HG03108 (cell line): ENCODE measurements around the gene RPS2.
"Not testable (repeated sequence)": the region's sequence is repeated elsewhere in the genome, so short reads cannot be mapped to it uniquely, and the experiment has no call there.

Experiments used
- ATAC-seq: cut with Tn5 transposase; IDR thresholded peaks from one replicate; pipeline ENCODE4 v1.9.1; 2021; ENCODE audit warnings: moderate library complexity; ENCODE audit not compliant: unreplicated experiment

RPS2 gene

DNA sequence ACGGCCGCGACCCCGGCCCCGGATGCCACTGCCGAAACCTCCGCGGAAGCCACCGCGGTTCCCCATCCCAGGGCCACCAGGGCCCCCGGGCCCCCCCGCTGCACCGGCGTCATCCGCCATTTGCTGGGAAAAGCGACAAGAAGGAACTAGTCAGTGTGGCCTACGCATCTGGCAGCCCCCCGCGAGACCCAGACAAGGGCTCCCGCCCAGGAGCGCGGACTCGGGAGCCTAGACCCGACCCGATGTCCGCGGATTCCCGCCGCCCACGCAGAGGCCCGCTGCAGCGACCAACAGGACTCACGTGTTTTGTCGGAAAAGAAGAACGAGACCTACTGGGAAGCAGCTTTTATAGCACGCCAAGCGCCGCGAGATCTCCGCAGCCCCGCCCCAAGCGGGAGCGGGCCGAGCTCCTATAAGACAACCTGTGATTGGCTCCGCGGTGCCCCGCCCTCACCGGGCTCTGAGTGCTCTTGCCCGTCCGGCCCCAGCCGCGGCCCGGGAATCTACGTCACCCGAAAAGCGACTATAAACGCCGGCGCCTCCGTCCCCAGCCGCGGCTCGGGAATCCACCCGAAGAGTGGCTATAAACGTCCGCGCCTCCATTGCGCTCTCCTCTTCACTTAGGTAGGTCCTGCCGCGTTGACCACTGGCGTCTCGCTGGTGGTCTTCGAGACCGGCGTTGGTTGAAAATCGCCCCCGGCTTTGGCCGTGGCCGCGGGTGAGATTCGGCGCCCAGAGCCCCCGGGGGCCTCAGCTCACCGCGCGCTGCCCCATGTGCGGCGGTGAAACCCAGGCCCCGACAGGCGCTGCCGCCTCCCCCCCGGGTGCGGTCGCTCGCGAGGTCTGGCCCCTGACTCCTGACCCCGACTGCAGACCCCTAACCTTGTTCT is at the start of gene RPS2:
Gene RPS2, minus strand, starts transcription at position 321 of the 890 bp plus-strand sequence. Its CDS starts 201 bp downstream, at position 120.
- peak; percentile 85 for ATAC-seq

DNA sequence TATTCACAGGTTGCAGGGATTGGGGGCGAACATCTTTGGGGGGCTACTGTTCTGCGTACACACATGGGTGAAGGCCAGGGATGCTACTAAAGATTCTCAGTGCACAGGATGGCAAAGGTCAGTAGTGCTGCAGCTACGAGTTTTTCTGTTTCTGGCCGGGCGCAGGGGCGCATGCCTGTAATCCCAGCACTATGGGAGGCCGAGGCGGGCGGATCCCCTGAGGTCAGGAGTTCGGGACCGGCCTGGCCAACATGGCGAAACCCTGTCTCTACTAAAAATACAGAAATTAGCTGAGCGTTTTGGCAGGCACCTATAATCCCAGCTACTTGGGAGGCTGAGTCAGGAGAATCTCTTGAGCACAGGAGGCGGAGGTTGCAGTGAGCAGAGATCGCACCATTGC is 48.9 kb upstream of the RPS2 start:
- no peak for ATAC-seq

DNA sequence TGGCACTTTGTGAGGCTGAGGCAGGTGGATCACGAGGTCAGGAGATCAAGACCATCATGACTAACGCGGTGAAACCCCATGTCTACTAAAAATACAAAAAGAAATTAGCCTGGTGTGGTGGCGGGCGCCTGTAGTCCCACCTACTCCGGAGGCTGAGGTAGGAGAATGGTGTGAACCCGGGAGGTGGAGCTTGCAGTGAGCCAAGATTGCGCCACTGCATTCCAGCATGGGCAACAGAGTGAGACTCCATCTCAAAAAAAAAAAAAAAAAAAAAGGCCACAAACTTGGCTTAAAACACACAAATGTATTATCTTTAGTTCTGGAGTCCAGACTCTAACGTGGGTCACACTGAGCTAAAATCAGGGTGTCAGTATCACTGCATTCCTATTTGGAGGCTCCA is 47.1 kb upstream of the RPS2 start:
- ATAC-seq = not testable (repeated sequence)

DNA sequence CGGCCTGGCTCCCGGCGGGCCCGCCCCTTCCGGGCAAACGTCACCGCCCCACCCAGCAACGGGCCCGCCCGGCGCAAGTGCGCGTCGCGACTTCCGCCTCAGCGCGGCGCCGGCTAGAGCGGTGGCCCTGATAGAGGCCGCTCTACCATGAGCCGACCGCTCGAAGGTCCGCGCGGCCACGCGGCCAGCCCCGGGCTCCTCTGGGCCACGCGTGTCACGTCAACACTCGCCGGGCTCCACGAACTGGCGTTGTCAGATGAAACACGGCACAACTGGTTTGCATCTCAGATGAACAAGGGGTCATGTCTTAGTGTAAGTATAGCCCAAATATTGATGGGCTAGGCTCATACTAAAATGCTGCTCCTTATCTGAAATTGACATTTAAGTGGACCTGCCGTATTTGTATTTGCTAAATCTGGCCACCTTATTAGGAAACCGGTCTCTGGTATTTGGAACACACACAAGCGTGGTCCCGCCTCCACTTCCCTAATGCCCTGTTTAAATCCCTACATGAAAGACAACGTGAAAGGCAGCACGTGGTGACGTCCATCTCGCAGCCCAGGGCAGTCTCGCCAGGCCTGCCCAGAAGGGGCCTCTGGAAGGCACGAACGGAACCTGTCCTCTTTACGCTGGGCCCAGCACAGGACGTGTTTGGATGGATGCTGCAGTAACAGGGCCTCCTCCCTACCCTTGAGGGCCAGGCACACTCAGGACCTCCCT is 45.3 kb upstream of the RPS2 start, which contains the start of gene ZNF598:
Gene ZNF598, minus strand, starts transcription at position 31 of the 720 bp plus-strand sequence.
- peak; percentile 69 for ATAC-seq

DNA sequence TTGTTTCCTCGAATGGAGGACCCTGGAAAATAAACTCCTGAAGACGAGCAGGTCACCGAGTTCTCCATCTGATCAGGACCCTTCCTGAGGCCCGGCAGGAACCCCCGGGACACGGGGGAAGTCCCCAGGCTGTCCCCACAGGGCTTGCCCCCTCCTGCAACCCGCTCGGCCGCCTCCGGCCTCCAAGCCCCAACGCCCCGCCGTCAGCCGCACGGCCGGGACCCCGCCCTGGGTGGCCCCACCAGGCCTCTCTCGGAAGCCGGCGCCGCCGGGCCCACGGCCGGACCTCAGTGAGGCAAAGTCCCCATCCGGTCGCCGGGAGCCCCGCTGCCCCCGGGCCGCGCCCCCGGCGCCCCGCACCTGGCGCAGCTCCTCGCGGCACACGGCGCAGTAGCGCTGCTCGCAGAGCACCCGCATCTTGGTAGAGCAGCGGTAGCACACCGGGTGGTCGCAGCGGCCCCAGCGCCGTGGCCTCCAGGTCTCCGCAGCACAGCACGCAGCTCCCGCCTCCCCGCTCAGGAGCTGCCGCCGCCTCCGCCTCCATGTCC is 44.6 kb upstream of the RPS2 start:
- ATAC-seq = peak; percentile 25

DNA sequence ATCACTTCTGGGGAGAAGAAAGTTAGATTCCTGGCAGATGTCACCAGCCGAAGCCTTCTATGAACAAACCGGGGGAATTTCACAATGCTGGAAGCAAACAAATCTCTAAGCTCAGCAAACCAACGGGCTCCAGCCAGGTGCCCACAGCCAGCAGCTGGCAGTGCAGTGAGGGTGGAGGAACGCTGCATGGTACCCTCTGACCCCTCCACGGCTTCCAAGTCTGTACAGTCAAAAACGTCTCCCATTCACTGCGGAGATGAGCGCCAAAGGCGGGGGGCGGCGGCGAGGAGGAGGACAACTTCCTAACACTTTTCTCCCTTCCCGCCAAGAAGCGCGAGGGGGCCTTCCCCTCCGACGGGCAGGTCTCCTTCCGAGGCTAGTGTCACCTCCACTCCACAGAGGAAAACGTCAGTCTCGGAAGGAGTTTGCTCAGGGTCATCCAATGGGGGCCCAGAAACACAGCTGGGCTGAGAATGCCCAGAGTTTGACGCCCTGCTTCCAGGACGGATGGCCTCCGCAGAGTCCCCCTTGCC is 44.1 kb upstream of the RPS2 start:
- ATAC-seq = peak; percentile 6

DNA sequence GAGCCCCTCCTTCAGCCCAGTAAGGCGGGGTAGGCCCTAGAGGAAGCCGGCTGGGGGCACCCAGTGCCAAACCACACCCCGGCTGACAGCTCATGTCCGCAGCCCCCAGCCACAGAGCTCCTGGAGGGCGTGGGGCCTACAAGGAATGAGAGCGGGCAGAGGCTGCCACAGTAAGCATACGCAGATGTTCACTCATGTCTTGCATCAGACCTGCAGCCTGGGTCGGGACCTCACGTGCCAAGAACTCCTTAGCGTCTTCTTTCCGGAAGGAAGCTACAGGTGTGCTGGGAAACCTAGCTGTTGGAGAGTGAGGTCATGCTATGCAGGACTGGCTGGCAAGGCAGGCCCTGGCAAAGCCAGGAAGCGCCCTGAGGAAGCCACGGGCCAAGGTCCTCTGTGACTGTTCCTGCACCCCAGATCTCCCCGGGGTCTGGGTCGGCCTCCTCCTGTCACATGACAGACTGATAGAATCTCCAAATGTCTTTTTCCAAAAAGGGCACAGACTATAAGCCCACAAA is 43.4 kb upstream of the RPS2 start:
- ATAC-seq = no peak

DNA sequence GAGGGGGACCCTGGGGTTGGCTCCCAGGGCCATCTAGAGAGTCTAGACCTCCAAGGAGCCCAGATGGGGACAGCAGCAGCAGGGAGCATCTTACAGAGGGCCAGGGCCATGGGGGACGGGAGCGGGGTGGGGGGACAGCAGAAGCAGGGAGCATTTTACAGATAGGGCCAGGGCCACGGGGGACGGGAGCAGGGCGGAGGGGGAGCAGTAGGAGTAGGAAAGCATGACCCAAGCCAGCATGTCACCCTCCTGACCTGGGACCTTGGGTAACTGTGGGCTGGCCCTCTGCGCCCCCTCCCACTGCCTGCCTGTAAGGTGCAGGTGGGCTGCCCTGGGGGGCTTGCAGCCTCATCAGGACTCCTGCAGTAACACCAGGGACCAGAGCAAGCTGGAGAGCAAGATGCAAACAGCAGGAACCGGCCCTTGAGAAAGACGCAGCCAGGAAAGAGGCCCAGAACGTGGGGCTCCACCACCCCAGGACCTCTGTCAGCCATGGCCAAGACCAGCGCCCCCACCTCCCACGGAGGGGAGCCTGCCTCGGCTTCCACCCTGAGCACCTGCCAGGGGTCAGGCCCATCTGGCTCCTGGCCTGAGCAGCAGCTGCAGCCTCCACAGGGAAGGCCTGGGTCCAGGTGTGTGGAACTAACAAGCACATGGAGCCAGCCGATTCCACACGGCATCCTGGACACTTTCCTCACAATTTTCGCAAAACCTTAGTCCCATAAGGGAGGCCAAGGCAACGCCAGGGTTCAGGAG is 42.6 kb upstream of the RPS2 start:
- ATAC-seq = no peak

DNA sequence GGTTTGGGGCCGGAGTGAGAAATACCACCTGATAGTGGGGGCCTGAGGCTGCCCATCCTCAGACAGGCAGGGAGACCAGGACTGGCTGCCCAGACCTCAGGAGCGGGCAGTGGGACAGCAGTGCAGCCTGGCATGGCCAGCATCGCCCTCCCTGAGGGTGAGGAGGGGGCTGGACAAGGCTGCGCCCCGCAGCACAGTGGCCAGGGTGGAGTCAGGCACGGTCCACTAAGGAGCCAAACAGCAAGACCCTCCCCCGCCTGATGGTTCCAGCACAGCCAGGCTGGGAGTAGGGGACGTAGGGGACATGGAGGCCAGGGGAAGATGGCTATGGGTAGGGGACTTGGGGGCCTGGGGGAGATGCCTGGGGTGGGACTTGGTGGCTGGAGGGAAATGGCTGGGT is 41.7 kb upstream of the RPS2 start:
- ATAC-seq = no peak

DNA sequence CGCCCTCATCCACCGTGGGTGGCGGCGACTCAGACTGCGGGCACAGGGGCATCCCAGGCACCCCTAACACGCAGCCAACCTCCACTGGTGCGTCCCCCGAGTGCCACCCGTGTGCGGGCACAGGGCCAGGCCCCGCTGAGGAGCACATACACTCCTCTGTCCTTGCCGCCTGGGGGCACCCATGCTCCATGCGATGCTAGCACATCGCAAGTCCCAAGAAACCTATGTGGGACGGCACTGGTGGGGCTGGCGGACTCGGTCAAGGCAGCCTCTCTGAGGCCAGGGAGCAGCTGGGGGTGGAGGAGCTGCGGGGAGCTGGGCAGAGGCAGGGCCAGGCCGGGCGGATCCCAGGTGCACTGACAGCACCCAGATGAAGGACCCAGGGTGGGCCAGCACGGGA is 41.0 kb upstream of the RPS2 start:
- ATAC-seq = no peak

DNA sequence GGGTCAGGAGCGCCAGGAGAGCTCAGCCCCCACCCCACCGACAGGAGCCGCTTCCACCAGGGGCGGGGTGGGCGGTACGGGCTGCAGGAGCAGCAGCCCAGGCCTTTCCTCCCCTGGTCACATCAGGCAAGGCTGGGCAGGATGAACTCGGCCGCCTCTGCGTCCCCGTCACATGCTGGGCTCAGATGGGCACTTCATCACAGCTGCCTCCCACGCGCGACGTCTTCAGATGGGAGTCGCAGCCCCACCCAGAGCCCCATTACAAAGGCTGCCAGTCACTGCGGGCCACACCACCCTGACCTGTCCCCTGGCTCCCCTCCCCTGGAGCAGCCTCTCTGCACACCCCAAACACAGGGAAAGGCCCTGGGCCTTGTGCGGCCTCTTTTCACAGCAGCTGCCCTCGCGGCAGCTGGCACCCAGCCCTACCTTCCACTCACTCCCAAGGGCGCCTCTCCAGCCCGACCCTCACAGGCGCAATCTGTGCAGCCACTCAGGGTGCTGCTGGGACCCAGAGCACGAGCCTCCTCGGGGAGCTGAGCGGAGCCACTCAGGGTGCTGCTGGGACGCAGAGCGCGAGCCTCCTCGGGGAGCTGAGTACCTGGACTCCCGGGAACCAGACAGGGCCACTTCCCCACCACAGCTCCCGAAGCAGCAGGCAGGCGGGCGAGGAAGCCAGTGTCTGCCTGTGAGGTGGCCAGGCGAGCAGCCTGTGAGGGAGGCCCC is 40.3 kb upstream of the RPS2 start:
- ATAC-seq = no peak

DNA sequence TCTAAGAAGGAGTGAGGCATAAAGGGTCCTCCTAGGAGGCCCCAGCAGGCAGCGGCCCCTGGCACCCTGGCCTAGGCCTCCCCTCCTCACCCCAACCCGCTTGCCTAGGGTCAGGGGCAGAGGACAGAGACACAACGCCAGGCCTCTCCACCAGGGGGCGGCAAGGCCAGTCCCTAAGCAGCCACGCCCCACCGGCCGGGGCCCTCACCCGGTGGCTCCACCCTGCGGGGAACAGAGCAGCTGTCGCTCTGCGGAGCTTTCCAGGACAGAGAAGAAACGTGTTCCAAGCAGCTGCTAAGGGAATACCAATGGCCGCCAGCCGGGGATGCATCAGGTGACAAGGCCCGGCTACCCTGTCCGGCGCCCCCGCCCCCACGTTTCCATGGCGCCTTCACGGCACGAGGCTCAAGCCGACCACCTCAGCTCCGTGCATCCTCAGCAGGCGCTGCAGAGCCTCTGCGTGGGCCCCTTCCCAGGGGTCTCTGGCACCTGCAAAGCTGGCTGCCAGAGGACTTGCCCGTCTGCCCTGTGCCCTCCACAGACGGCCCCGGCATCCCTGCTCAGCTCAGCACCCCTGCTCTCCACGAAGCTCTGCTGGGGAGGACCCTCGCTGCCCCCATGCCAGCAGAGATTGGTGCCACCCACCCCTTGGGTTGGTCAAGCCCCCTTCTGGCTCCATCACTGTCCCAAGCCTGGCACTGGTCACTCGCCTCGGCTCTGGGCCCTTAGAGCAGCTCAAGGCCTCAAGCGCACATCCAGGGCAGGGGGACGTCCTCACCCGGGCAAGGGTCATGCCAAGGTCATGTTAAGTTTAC is 39.4 kb upstream of the RPS2 start:
- peak; percentile 58 for ATAC-seq

DNA sequence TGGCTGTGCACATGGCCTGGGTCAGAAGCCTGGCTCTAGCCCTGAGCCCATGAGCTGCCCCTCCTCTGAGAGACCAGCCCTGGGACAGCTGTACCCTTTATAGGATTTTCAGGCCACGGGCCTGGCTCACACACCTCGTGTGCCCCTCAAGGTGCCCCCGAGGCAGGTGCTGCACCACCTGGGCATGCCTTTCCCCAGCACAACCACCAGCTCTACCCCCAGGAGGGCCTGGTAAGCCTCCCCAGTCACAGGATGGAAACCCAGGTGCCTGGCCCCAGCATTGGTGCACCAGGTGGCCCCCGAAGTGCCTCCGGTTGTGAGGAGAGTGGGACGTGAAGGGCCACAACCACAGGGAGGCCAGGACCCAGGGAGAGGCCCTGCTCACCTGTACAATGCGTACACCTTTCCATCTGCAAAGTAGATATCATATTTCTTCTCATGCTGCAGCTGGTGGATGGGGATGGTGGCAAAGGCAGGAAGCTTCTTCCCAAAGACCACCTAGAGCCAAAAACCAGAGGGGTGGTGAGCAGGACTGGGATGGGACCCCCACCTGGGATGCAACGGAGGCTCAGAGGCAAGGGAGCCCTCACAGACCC is 38.7 kb upstream of the RPS2 start:
- no peak for ATAC-seq

DNA sequence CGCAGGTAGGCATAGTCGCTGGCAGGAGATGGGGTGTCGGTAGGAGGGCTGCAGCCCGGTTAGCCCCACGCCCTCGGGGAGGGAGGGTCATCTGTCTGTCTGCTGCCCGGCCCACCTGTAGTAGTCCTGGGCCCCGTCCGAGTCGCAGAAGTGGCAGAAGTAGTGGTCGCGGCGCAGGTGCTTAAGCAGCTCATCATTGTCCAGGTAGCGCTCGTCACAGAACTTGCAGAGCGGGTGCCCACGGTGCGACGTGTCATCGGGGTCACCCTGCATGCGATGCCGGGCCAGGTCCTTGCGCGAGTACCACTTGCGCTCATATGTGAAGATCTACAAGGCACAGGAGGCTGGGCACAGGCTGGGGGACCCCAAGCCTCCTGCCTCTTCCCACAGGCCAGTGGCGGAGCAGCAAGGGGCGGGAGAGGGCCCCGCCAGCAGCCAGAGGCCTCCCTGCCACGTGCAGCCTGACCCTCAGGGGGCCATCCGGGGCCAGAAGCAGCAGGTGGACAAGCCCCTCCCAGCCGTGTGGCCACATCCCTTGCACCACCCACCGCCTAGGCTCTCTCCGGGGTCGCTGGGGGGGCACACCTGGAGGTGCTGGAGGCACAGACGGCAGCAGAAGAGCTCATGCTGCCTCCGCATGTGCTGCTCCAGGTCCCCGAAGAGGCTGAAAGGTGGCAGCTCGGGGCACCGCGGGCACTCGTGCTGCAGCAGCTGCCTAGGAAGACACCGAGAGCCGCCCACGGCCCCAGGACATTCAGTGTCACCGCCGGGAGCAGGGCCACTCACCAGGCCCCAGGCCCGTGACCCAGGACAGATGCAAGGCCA is 38.0 kb upstream of the RPS2 start:
- no peak for ATAC-seq

DNA sequence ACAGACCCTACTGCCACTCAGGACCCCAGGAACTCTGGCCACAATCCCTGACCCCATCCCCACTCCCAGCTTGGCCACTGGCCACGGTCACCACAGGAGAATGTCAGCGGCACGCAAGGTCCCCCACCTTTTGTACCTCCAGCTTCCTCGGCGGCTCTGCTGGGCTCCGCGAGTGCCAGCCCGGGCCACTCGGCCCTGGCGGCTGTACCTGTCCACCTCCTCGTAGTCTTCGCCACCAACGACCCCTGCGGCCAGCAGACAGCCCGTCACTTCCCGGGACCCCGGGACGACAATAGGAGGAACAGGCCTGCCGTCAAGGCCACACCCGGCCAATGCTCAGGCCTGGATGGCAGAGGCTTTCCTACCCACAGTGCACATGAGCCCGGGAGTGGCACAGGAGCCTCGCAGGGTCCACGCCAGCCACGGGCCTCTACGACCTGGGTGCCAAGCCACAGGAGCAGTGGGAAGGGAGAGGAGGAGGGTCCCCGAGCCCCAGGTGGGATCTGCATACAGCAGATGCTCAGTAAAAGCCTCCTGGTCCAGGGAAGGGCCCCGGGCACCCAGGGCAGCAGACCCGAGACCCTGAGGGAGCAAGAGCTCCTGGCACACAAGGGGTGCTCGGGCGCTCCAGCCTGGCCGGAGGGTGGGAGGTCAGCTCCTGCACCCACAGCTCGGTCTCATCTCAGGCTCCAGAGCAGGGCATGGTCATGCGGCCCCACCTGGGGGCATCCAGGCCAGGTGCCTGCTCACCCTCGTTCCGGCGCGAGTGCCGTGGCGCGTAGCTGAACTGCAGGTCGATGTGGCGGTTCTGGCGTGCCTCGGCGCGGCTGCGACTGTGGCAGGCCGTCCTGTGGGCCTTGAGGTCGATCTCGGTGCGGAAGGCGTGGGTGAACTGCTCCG is 37.1 kb upstream of the RPS2 start:
- no peak for ATAC-seq

DNA sequence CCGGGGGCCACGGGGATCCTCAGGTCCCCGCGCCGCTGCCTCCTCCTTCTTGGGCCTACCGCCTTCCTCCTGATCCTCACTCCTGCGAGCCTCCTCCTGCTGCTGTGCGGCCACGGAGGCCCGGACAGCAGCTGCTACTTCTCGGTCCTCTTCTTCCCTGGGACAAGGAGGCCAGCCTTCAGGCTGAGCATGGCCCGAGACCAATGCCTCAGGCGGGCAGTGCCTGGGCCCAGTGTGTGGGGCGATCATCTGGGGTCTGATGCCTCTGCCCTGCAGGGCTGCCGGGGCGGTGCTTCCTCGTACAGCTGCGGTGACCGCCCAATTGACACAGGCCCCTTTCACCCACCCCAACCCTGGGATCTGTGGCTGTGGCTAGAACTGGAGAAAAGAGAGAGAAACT is 36.4 kb upstream of the RPS2 start:
- no peak for ATAC-seq
